Erythroblast (primary cell): Measurements from ENCODE around the gene FBXO48.

Experiments used
- GATA1 ChIP-seq: IDR thresholded peaks from 2 replicates; pipeline ENCODE4 v1.6.1; 2011; ENCODE audit warnings: low read depth, mild to moderate bottlenecking, control low read depth, low read length, moderate library complexity
- POLR2A ChIP-seq: IDR thresholded peaks from 2 replicates; pipeline ENCODE4 v1.6.1; 2011; ENCODE audit warnings: mild to moderate bottlenecking, low read length

DNA sequence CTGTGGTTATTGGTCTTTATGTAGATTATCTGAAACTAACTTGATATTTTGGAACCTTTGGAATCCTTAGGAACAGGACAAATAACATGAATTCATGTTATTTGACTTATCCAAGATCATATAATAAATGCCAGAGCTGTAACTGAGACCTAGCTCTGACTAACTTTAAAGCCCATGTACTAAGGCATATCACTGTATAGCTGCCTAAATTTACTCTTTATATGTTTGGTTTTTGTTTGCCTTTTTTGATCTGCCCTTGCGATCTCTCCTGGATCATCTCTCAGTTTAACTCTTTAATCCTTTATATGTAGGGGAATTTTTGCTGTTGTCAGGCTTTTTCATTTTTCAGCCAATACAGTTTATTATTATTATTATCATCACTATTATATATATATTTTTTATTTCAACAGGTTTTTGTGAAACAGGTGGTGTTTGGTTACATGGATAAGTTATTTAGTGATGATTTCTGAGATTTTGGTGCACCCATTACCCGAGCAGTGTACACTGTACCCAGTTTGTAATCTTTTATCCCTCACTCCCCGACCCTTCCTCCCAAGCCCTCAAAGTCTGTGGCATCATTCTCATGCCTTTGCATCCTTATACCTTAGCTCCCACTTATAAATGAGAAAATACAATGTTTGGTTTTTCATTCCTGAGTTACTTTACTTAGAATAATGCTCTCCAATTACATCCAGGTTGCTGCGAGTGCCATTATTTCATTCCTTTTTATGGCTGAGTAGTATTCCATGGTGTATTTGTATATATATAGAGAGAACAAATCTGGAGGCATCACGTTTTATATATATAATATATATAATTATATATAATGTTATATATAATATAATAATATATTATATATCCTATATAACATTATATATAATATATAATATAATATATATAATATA, 49.2 kb upstream of the FBXO48 start:
- no peak for TF ChIP-seq POLR2A
- no peak for TF ChIP-seq GATA1
